CD4-positive, CD25-positive, alpha-beta regulatory T cell (primary cell): Measurements from ENCODE around the gene TTC24. TPM values are rescaled to one million over a fixed set of nuclear protein-coding genes. Genes with fewer than 3 reads are reported as not detected.
A peak's percentile ranks its signal among the peaks of the same experiment; 100 is the strongest.

Experiments
- ATAC-seq, 2 donors: fragments of 150-1000 bp; cut with Tn5 transposase; one replicate each; pipeline ENCODE4 v1.10.0; 2021; ENCODE audit warnings: low read depth in 2 of 2, moderate number of reproducible peaks in 2 of 2, moderate library complexity in 1 of 2
- DNase-seq, 3 donors: peaks; one replicate each; pipeline versions ENCODE4 v3.0.0 to v3.0.0-alpha.2; 2012 to 2022; ENCODE audit warnings: mixed read lengths in 1 of 3
- H3K27ac ChIP-seq: one replicate; pipeline ENCODE4 v1.7.0; 2013; ENCODE audit warnings: mild to moderate bottlenecking, low read length; ENCODE audit not compliant: insufficient read depth, poor library complexity, severe bottlenecking
- H3K27me3 ChIP-seq: one replicate; pipeline ENCODE4 v1.7.0; 2013; ENCODE audit warnings: low read length; ENCODE audit not compliant: control insufficient read depth, insufficient read depth
- H3K36me3 ChIP-seq: one replicate; pipeline ENCODE4 v1.7.0; 2013; ENCODE audit warnings: mild to moderate bottlenecking, low read length, moderate library complexity; ENCODE audit not compliant: control insufficient read depth, insufficient read depth
- H3K4me1 ChIP-seq: 2 replicates; pipeline ENCODE4 v1.7.0; 2013; ENCODE audit warnings: mild to moderate bottlenecking, low read length; ENCODE audit not compliant: insufficient read depth, control insufficient read depth, poor library complexity, severe bottlenecking
- H3K4me3 ChIP-seq: one replicate; pipeline ENCODE4 v1.7.0; 2013; ENCODE audit warnings: low read depth, mild to moderate bottlenecking, low read length, moderate library complexity
- H3K9me3 ChIP-seq, 2 experiments: 1 replicate in 1 of 2; 2 replicates in 1 of 2; pipeline ENCODE4 v1.7.0; 2013; ENCODE audit warnings: low read length in 2 of 2, mild to moderate bottlenecking in 1 of 2, moderate library complexity in 1 of 2; ENCODE audit not compliant: control insufficient read depth in 2 of 2
- H3K27ac Mint-ChIP-seq, 3 donors: one replicate each; pipeline ENCODE4 v1.8.0; 2020 to 2022; ENCODE audit warnings: mild to moderate bottlenecking in 3 of 3, mixed read lengths in 3 of 3, moderate library complexity in 2 of 3
- H3K27me3 Mint-ChIP-seq: one replicate; pipeline ENCODE4 v1.8.0; 2022; ENCODE audit warnings: mild to moderate bottlenecking, mixed read lengths
- H3K36me3 Mint-ChIP-seq: one replicate; pipeline ENCODE4 v1.8.0; 2020; ENCODE audit warnings: mixed read lengths
- H3K4me1 Mint-ChIP-seq, 4 donors: one replicate each; pipeline ENCODE4 v1.8.0; 2020 to 2022; ENCODE audit warnings: mixed read lengths in 4 of 4, mild to moderate bottlenecking in 1 of 4
- H3K4me3 Mint-ChIP-seq, 4 donors: one replicate each; pipeline ENCODE4 v1.8.0; 2020 to 2022; ENCODE audit warnings: mild to moderate bottlenecking in 4 of 4, mixed read lengths in 4 of 4, moderate library complexity in 3 of 4
- H3K9me3 Mint-ChIP-seq, 7 donors: one replicate each; pipeline ENCODE4 v1.8.0; 2020 to 2022; ENCODE audit warnings: mixed read lengths in 7 of 7, mild to moderate bottlenecking in 3 of 7, moderate library complexity in 2 of 7
- polyA plus RNA-seq, 4 donors: library from polyadenylated mRNA; unstranded; fragments of 300-500 nt; fragmentation: Illumina TruSeq; gene quantifications; one replicate each; pipeline ENCODE4 v1.2.3, GENCODE V29; 2021
- total RNA-seq: library from RNA; stranded (reverse); gene quantifications from one replicate; pipeline ENCODE4 v1.2.3, GENCODE V29; 2022

The TTC24 gene
- total RNA-seq (2.3 TPM), polyA plus RNA-seq (under 1 TPM in 3 of 4 donors, not detected in 1; 0.34 to 0.65 (median 0.35) TPM)

DNA sequence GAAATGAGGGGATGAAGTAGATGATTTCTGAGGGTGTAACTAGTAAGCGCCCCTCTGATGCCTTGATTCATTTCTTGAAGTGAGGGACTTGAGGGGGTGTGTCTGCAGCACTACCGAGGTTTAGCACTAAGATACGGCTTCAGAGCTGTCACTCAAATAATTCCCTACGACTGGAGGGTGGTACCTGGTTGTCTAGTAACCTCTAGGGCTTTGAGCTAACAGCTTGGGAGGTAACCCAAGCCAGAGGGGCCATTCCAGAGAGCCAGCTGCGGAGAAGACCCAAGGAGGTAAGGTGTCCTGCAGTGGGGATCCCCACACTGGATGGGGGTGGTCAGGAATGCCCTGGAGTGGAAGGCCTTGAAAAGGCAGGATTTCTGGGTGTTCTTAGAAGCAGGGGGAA is at the start of gene TTC24:
TTC24 (plus strand) TSS at position 252 of the 400 bp plus-strand sequence. CDS start 1,642 bp downstream, outside the sequence.
- Histone ChIP-seq H3K4me1 (peaks cover 5% of the 10 kb centered on the region), H3K4me3 (no peak within 1 kb of the TSS), H3K9me3 (no peaks in the 10 kb centered on the region), H3K27me3 (peaks cover 2% of the 10 kb centered on the region), H3K27ac (no peak within 1 kb of the TSS), H3K36me3 (no peaks in the 10 kb centered on the region)
- ATAC-seq: no peak
- peaks cover 2 to 12% (median 8%) of the 10 kb centered on the region in 4 donors for H3K4me1 Mint-ChIP-seq
- DNase-seq: no peak
- H3K36me3 Mint-ChIP-seq: no peaks in the 10 kb centered on the region
- H3K27me3 Mint-ChIP-seq: peaks cover 6% of the 10 kb centered on the region
- peak within 1 kb of the TSS in 1 of 3 donors; percentile 32 for H3K27ac Mint-ChIP-seq
- no peaks in the 10 kb centered on the region for H3K9me3 Mint-ChIP-seq
- H3K4me3 Mint-ChIP-seq: no peak within 1 kb of the TSS

DNA sequence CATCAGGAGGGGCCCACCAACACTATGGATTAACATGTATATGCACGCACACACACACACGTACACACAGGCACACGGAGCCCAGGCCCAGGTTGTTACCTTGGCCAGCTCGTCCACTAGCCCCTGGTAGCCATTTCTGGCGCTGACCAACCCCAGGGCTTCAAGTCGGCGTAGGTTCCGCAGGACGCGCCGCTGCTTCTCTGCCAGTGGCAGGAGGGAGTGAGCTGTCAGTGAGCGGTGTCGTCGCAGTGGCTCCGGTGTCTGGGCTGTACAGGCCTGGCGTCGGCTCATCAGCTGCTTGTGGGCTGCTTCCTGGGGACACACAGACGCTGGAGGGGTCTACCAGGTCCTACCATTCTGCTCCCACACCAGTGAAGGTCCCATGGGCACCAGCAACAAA is 49.5 kb upstream of the TTC24 start:
- Mint-ChIP-seq H3K9me3 (no peaks in the 10 kb centered on the region), H3K4me1 (peaks cover 14 to 31% (median 26%) of the 10 kb centered on the region in 4 donors), H3K4me3 (no peak overlapping the region), H3K27me3 (no peaks in the 10 kb centered on the region), H3K36me3 (no peaks in the 10 kb centered on the region), H3K27ac (no peak overlapping the region)
- Histone ChIP-seq H3K27me3 (no peaks in the 10 kb centered on the region), H3K4me1 (peaks cover 25% of the 10 kb centered on the region), H3K27ac (no peak overlapping the region), H3K4me3 (no peak overlapping the region), H3K36me3 (no peaks in the 10 kb centered on the region), H3K9me3 (no peaks in the 10 kb centered on the region)
- no peak for DNase-seq
- ATAC-seq: no peak

DNA sequence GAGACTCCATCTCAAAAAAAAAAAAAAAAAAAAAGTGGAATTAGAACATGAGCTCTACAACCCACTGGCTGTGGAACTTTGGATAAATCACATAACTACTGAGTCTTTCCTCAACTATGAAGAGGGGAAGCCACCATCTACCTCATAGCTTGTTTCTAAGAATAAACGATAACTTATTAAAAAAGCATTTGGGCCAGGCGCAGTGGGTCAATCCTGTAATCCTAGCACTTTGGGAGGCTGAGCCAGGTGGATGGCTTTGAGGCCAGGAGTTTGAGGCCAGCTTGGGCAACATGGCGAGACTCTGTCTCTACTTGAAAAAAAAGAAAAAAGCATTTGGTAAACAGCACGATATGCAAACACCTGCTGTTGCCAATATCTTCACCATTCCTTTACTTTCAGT is 47.1 kb upstream of the TTC24 start:
- H3K4me1 ChIP-seq: peaks cover 15% of the 10 kb centered on the region
- H3K4me3 ChIP-seq: no peak overlapping the region
- no peaks in the 10 kb centered on the region for H3K9me3 Mint-ChIP-seq
- no peak overlapping the region for H3K27ac ChIP-seq
- H3K27ac Mint-ChIP-seq: peak overlapping the region in 1 of 3 donors; percentile 54
- H3K36me3 ChIP-seq: no peaks in the 10 kb centered on the region
- H3K4me1 Mint-ChIP-seq: peaks cover 8 to 16% (median 13%) of the 10 kb centered on the region in 4 donors
- H3K36me3 Mint-ChIP-seq: no peaks in the 10 kb centered on the region
- DNase-seq (no peak), ATAC-seq (no peak)
- H3K4me3 Mint-ChIP-seq: no peak overlapping the region
- no peaks in the 10 kb centered on the region for H3K27me3 Mint-ChIP-seq
- H3K9me3 ChIP-seq: no peaks in the 10 kb centered on the region
- H3K27me3 ChIP-seq: no peaks in the 10 kb centered on the region

DNA sequence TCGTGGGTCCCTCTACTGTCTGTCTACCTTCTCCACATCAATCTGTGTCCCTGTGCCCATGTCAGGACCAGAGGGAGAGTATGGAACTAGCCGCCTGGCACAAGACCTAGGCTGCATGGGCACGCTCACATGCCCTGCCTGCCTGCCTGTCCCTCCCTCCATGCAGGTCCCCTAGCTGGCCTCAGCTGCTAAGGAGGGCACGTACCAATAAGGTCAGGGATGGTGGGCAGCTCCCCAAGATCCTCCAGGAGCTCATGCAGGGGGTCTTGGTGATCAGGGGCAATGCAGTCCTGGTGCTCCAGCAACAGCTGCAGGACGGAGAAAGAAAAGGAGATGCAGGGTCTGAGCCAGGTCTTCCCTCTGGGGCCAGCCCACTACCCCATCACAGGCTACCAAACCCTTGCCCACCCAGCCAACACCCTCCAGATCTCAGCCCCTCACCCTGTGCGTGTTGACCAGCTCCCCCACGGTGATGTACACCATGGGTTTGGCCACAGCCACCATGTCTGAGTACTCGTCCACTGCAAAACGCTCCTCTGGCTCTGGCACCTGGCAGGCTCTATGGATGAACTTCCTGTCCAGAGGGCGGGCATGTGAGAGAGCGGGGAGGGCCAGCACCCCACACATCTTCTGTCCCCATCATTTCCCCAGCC is 45.8 kb upstream of the TTC24 start:
- Mint-ChIP-seq H3K36me3 (no peaks in the 10 kb centered on the region), H3K27me3 (no peaks in the 10 kb centered on the region), H3K4me1 (peaks cover under 1 to 5% (median 2%) of the 10 kb centered on the region in 4 donors), H3K9me3 (no peaks in the 10 kb centered on the region), H3K4me3 (no peak overlapping the region), H3K27ac (peak overlapping the region in 2 of 3 donors; percentile 64 to 86)
- H3K4me1 ChIP-seq: peaks cover 2% of the 10 kb centered on the region
- H3K4me3 ChIP-seq: no peak overlapping the region
- no peak overlapping the region for H3K27ac ChIP-seq
- no peak for DNase-seq
- H3K27me3 ChIP-seq: no peaks in the 10 kb centered on the region
- H3K9me3 ChIP-seq: no peaks in the 10 kb centered on the region
- ATAC-seq: no peak
- H3K36me3 ChIP-seq: no peaks in the 10 kb centered on the region

DNA sequence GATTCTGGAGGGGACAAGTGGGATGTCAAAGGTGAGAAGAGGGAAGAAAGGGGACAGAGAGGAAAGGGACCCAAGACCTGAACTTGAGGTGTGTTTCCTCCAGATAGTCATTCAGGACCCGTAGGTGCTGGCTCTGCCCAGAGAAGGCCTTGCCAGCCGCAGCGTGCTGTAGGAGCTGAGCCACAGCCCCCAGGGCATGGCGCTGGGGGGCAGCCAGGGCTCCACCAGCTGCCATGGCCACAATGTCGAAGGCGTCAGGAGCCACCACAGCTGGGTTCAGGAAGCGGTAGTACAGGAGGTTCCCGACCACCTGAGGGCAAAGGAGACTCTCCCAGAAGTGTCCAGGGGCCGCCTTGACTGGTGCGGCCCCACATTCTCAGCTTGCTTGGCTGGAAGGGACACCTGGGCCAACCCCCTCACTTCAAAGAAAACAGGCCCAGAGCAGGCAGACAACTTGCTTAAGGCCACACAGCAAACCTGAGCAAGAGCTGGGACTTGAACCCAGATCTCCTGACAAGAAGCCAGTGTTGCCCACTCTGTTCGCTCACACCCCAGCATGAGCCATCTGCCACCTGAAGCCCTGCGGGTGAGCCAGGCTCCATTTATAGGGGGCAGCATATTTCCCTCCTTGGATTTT is 45.0 kb upstream of the TTC24 start:
- no peaks in the 10 kb centered on the region for H3K27me3 Mint-ChIP-seq
- H3K27ac Mint-ChIP-seq: peak overlapping the region in 1 of 3 donors; percentile 86
- no peaks in the 10 kb centered on the region for H3K36me3 ChIP-seq
- H3K27me3 ChIP-seq: no peaks in the 10 kb centered on the region
- H3K4me1 ChIP-seq: no peaks in the 10 kb centered on the region
- peaks cover 0 to 2% (median 0%) of the 10 kb centered on the region in 4 donors for H3K4me1 Mint-ChIP-seq
- ATAC-seq (no peak), DNase-seq (no peak)
- no peaks in the 10 kb centered on the region for H3K9me3 Mint-ChIP-seq
- H3K27ac ChIP-seq: no peak overlapping the region
- no peaks in the 10 kb centered on the region for H3K9me3 ChIP-seq
- H3K4me3 Mint-ChIP-seq: no peak overlapping the region
- H3K4me3 ChIP-seq: no peak overlapping the region
- H3K36me3 Mint-ChIP-seq: no peaks in the 10 kb centered on the region

DNA sequence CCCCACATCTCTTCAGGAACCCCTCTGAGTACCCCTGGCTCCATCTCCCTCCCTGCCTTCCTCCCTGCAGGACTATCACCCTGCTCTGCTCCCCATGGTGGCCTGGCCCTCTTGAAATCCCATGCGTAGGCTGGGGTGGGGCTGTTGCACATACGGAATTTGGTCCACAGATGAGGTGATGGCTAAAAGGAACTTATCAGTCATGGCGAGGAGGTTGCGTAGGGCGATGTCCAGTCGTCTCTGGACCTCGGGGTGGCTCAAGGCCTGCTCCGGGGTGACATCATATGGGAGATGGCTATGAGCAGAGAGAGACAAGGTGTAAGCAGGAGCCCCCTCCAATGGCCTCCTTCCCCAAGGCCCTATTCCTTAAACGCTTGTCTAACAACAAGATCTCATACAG is 42.5 kb upstream of the TTC24 start:
- Mint-ChIP-seq H3K4me3 (peak overlapping the region in 1 of 4 donors; percentile 75), H3K36me3 (no peaks in the 10 kb centered on the region), H3K9me3 (no peaks in the 10 kb centered on the region), H3K27me3 (no peaks in the 10 kb centered on the region), H3K27ac (peak overlapping the region in 2 of 3 donors; percentile 30 to 47), H3K4me1 (peaks cover 0 to 2% (median 0%) of the 10 kb centered on the region in 4 donors)
- no peaks in the 10 kb centered on the region for H3K27me3 ChIP-seq
- no peaks in the 10 kb centered on the region for H3K36me3 ChIP-seq
- ATAC-seq (no peak), DNase-seq (no peak)
- H3K27ac ChIP-seq: no peak overlapping the region
- H3K9me3 ChIP-seq: no peaks in the 10 kb centered on the region
- H3K4me1 ChIP-seq: no peaks in the 10 kb centered on the region
- H3K4me3 ChIP-seq: no peak overlapping the region

DNA sequence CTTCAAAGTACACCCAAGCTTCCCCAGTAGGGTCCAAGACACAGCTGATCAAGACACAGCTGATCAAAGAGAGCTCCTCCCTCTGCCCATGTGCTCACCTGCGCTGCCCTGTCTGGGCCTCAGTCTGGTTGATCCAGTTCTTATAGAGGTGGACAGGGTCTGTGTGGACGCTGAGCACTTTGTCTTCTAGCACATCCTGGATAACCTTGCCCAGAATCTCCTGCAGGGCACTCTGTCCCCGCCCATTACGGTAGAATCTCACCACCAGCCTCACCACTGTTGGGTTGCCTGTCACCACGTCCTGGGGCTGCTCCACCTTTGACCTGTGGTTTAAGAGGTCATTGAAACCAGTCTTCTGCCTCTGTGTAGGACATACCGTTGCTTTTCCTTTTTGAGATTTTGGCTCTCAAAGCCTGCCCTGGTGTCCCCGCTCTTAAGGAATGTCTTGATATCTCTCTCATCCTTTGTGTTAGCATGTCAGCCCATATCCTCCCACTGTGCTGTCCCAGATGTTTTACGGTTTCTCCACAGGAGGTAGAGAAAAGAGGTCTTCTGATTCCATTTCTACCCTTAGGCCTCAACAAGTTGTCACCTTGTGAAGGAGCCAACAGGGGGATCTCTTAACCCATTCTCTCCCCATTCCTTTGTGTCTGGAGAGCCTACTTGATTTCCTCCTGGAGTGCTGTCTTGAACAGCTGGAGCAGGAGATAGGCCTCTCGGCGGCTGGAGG is 40.6 kb upstream of the TTC24 start:
- Mint-ChIP-seq H3K9me3 (no peaks in the 10 kb centered on the region), H3K27ac (peak overlapping the region in 2 of 3 donors; percentile 43 to 68), H3K36me3 (no peaks in the 10 kb centered on the region), H3K27me3 (no peaks in the 10 kb centered on the region), H3K4me3 (no peak overlapping the region), H3K4me1 (peaks cover 0 to 2% (median 0%) of the 10 kb centered on the region in 4 donors)
- Histone ChIP-seq H3K9me3 (no peaks in the 10 kb centered on the region), H3K27ac (no peak overlapping the region), H3K4me3 (no peak overlapping the region), H3K27me3 (no peaks in the 10 kb centered on the region), H3K36me3 (no peaks in the 10 kb centered on the region), H3K4me1 (no peaks in the 10 kb centered on the region)
- ATAC-seq (no peak), DNase-seq (no peak)
